ENCODE results near the gene LAMA2.

LAMA2 gene

GRCh38 chr6:129269891-129270290, 387.0 kb downstream of the LAMA2 start:
- DNase-seq (ENCODE audit: low spot score): no peak

DNA sequence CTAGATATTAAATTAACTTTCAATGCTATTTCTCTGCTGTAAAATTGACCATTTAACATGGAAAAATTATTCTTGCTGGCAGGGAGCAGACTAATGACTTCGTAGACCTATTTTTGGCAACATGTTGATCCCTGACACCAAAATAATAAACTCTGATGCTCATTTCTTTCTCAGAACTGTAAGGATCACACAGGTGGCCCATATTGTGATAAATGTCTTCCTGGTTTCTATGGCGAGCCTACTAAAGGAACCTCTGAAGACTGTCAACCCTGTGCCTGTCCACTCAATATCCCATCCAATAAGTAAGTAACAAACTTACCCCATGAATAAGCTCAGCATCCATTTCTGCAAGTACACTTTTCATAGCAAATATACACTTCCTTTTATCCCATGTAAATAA, 387.5 kb downstream of the LAMA2 start:
- no peak for DNase-seq (ENCODE audit: low spot score)

DNA sequence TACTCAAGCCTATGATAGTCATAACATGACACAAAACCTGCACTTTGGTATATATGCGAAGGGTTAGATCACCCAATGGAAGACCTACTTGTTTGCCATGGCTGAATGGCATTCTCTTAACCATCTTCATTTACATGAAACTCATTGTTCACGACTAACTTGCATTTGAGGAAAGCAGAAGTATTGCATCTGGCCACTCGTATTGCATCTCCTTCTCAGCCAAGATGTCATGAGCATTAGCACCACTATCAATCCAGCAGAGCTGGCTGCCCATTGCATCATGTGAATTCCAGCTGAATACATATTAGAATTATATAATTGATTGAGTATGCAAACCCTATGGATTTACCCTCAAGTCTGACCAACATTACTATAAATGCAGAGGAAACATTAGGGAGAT, 390.2 kb downstream of the LAMA2 start:
- DNase-seq (ENCODE audit: low spot score): no peak

DNA sequence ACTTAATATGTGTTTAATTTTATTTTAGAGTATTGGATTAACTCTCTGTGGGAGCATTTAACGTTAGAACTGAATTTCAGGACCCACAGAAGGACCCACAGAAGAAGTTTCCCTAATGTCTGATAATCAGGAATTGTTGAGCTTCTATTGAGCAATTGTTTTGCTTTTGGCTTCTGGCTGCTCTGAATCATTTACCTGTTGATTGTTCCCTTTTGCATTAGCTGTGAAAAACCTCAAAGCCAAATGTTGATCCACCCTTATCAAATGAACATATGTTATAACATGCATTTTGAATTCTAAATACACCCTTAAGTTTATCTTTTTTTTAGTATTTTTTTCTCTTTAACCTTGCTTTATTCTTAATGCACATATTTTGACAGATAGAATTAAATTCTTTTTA, 393.5 kb downstream of the LAMA2 start:
- no peak for DNase-seq (ENCODE audit: low spot score)

DNA sequence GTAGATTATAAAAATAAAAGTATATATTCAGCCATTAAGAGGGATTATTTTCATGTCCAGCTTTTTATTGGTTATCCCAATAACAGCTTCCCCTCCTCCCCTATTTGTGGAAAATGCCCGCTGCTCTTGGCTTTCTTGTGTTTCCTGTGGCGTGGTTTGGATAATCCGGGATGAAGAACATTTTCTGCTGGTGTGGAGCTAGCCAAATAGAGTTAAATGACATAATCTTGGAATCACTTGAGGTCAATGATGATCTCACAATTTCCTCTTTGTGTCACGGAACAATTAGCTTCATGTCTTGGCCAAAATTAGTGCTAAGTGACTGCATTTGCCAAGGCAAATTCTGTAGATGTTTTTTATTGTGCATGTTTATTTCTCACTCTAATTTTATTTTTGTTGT, 394.0 kb downstream of the LAMA2 start:
- no peak for DNase-seq (ENCODE audit: low spot score)

DNA sequence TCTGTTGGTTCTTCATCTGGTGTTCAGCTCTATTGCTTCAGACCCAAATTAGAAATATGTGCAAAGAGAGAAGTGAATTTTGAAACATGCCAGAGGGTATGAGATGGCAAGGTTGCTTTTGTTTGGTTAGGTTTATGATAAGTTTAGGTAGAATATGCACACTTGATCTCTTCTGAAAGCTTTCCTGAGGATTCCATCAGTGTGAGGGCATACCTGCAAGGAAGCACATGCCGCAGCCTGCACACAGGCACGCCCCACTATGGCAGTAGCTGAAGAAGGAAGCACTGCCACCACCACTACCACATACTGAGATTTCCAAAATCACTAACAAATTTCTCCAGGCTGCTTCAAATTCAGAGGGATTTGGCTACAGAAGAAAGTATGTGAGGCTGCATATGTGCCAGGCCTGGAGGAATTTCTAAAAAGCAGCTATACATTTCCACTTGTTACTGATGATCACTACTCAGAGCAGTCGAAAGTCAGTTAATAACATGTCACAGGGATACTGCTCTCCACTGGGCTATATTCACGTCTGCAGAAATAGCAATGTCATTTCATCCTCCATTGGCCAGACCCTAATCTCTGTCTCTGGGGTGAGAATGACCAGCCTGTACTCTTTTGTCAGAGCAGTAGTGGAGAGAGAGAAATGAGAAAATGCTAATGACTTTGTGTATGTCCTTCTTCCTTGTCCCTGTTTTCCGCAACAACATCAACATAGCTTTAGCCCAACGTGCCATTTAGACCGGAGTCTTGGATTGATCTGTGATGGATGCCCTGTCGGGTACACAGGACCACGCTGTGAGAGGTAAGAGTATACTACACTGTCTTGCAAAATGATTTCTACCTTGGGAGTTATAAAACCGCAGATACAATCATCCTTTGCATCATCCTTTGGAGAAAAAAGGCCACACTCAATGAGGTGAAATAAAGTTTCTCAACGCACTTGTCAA, 396.7 kb downstream of the LAMA2 start:
- DNase-seq (ENCODE audit: low spot score): no peak

DNA sequence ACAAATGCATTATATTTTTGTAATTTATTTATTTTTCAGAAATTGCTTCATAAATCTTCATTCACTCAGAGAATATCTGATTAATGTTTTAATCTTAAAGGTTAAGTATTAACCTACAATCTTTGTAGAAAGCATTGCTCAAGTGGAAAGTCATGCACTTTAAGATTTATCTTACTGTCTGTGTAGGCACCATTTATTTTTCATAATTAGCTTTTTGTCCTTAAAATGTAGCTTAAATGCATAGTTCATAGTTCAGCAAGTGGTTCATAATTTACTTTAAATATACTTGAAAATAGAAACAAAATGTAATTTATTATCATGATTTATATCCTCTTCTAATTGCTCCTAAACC, 397.3 kb downstream of the LAMA2 start:
- no peak for DNase-seq (ENCODE audit: low spot score)

DNA sequence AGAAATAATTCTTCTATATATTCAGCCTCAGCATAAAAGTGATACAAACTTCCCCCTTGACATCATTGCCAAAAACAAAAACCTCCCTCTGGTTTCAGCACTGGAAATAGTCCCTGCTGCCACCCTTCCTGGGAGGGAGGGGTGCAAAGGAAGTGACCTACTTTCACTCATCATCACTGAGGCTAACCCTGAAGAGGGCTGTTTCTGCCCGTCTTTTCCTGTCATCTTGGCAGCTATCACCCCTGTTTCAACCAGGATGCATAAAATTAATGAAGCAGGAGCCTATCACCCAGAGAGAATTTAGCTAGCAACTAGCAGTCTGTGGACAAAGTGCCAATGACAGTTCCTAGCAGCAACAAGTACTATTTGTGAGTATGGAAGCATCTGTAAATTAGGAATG, 397.8 kb downstream of the LAMA2 start:
- DNase-seq (ENCODE audit: low spot score): peak; percentile 52

DNA sequence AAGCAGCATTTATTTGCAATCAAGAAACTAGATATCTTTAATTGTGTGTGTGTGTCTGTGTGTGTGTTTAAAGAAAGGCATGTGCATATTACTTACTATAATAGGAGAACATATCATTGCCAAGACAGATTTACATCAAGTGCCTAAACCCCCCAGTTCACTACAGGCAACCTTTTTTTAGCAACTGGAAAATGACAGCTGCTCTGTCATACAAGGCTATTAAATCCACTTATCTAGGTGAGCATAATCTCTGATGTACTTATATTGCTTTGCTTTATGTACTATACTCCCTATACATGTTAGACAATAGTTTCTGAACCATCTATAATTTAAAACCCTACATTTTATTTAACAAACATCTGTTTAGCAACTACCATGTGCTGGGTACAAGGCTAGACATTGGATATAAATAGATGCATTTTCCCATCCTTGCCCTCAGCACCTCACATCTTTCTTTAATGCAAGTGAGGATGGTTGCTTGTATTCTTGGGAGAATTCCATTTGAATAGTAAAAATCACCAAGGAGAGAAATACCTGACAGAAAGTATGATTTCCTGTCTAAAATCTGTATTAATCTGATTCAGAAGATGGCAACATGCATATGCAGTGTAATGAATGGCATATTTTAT, 398.3 kb downstream of the LAMA2 start:
- no peak for DNase-seq (ENCODE audit: low spot score)

DNA sequence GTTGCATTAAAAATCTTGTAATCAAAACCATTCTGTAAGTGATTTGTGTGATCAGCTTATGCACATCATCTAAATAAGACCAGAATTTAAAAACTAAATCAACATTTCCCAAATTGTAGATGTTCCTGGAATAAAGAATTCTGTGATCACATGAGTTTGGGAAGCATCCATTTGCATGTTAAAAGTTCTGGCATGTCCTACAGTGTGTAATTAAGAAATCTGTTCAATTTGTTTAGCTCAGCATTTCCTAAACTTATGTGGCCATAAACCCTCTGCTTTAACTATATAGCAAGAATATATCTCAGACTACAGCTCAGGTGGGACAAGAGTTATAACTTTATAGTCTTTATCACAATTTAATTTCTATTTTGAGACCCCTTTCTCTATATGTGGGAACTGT, 399.1 kb downstream of the LAMA2 start:
- DNase-seq (ENCODE audit: low spot score): no peak

- no peak for DNase-seq (ENCODE audit: low spot score)
These were observed 401.3 kb downstream of the LAMA2 start for GRCh38 chr6:129284225-129284624.

DNA sequence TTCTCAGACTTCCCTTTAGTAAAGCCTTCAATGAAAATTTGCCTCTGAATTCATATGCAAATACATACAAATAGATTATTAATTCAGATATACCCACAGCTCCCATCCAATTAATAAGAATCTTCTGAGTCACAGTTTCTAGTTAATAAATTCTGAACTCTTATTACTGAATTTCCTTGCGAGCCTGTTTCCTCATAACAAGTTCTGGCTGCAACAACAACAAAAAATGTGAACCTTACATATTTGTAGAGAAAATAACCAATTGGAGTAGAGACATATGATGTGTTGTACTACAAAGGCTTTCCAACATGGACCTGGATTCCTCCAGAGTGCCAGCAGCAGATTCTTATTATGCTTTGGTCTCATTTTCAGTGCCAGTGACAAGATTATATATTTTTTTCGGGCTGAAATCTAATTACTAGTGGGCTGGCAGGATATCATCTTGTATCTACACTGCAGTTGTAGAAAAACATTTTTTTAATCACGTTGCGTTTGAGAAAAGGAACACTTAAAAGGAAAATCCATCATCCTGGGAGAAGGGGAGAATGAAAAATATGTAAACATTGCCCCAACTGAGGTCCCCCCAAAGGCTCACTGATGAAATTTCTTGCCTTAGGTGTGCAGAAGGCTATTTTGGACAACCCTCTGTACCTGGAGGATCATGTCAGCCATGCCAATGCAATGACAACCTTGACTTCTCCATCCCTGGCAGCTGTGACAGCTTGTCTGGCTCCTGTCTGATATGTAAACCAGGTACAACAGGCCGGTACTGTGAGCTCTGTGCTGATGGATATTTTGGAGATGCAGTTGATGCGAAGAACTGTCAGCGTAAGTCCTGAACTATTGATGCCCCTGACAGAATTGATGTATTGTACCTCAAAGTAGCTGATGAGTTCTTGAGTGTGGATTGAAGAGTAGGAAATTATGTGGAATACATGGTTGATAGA, 404.6 kb downstream of the LAMA2 start:
- DNase-seq (ENCODE audit: low spot score): no peak

DNA sequence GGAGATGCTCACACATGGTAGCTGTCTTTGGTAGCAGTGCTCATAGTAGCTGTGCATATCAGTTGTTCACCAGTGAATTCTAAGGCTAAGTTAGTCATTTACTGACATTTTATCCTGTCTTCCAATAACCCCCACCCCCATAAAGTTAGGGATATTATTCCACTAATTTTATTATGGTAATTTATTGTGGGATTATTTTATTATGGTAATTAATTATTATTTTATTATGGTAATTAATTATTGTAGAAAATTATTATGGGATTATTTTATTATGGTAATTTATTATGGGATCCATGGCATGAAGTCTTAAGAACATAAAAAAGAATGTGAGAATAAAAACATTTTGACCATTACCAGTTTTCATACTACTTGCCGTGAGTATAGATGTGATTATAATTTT, 406.5 kb downstream of the LAMA2 start:
- no peak for DNase-seq (ENCODE audit: low spot score)

GRCh38 chr6:129292836-129293235, 409.9 kb downstream of the LAMA2 start:
- DNase-seq (ENCODE audit: low spot score): no peak

GRCh38 chr6:129297592-129297991, 414.7 kb downstream of the LAMA2 start:
- DNase-seq (ENCODE audit: low spot score): no peak

- no peak for DNase-seq (ENCODE audit: low spot score)
These were observed 419.7 kb downstream of the LAMA2 start for GRCh38 chr6:129302671-129303070.

- DNase-seq (ENCODE audit: low spot score): no peak
These were observed 423.9 kb downstream of the LAMA2 start for GRCh38 chr6:129306826-129307225.

GRCh38 chr6:129307845-129308244, 424.9 kb downstream of the LAMA2 start:
- DNase-seq (ENCODE audit: low spot score): no peak

- DNase-seq (ENCODE audit: low spot score): no peak
These were observed 426.2 kb downstream of the LAMA2 start for GRCh38 chr6:129309154-129309553.

DNA sequence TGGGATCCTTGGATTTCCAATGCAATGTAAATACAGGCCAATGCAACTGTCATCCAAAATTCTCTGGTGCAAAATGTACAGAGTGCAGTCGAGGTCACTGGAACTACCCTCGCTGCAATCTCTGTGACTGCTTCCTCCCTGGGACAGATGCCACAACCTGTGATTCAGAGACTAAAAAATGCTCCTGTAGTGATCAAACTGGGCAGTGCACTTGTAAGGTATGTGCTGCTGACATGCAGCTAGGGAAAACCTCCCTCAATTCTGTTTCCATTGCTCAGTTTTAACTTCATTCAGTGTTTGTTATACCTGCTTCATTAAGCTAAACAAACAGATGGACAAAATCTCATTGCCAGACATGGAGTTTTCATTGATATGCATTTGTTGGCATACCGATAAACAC, 429.9 kb downstream of the LAMA2 start:
- DNase-seq (ENCODE audit: low spot score): no peak

- no peak for DNase-seq (ENCODE audit: low spot score)
These were observed 431.6 kb downstream of the LAMA2 start for GRCh38 chr6:129314575-129314974.
